H1 (cell line): Measurements from ENCODE around the gene DPP10. TPM values are rescaled to one million over a fixed set of nuclear protein-coding genes. Genes with fewer than 3 reads are reported as not detected.

Experiments used
- CTCF ChIA-PET: fragments of 300-600 bp; sonication (Branson Sonifier 250); formaldehyde crosslinking; loops from one replicate; lab custom pipeline; 2021; ENCODE audit not compliant: partially characterized antibody; lab: Charles Lee
- POLR2A ChIA-PET: fragments of 300-600 bp; sonication (Branson Sonifier 250); formaldehyde crosslinking; loops from one replicate; lab custom pipeline; 2021; ENCODE audit warnings: inconsistent platforms; ENCODE audit not compliant: partially characterized antibody; lab: Charles Lee
- DNase-seq, 2 experiments: peaks; one replicate each; pipeline versions ENCODE4 v3.0.0 to v3.0.0-alpha.2; 2010 to 2022; ENCODE audit warnings: low spot score in 2 of 2, low read depth in 1 of 2, mixed read lengths in 1 of 2
- FAIRE-seq: peaks from 2 replicates; lab custom pipeline; 2011; peaks lifted over from hg19 to GRCh38; lab: Jason Lieb, UNC
- H2AFZ ChIP-seq: 2 replicates; pipeline ENCODE4 v1.8.1; 2012; ENCODE audit warnings: low read length, inconsistent platforms
- H2AK5ac ChIP-seq: 2 replicates; pipeline ENCODE4 v1.6.1; 2013; ENCODE audit warnings: low read depth, low read length
- H2BK120ac ChIP-seq: replicated peaks from 2 replicates; pipeline ENCODE3; 2013; ENCODE audit warnings: low read depth, low read length, inconsistent platforms
- H2BK12ac ChIP-seq: 2 replicates; pipeline ENCODE4 v1.6.1; 2013; ENCODE audit warnings: low read depth, low read length
- H2BK15ac ChIP-seq: 2 replicates; pipeline ENCODE4 v1.6.1; 2013; ENCODE audit warnings: low read length
- H2BK20ac ChIP-seq: 2 replicates; pipeline ENCODE4 v1.6.1; 2013; ENCODE audit warnings: low read length
- H2BK5ac ChIP-seq: 2 replicates; pipeline ENCODE4 v1.6.1; 2013; ENCODE audit warnings: low read depth, low read length
- H3K14ac ChIP-seq: 2 replicates; pipeline ENCODE4 v1.6.1; 2013; ENCODE audit warnings: inconsistent platforms; ENCODE audit not compliant: insufficient read length
- H3K18ac ChIP-seq: 2 replicates; pipeline ENCODE4 v1.6.1; 2013; ENCODE audit warnings: low read length; ENCODE audit errors: extremely low read depth
- H3K23ac ChIP-seq: 2 replicates; pipeline ENCODE4 v1.6.1; 2013; ENCODE audit warnings: inconsistent platforms; ENCODE audit not compliant: insufficient read length
- H3K23me2 ChIP-seq: 2 replicates; pipeline ENCODE4 v1.6.1; 2013; ENCODE audit warnings: low read depth, low read length
- H3K27ac ChIP-seq: 2 replicates; pipeline ENCODE4 v1.6.1; 2011; ENCODE audit warnings: low read depth, low read length, inconsistent platforms
- H3K27me3 ChIP-seq, 4 experiments: replicated peaks in 1 of 4; 1 replicate in 1 of 4; 2 replicates in 3 of 4; pipeline versions ENCODE4 v1.6.1 to v1.8.1; 2011 to 2013; ENCODE audit warnings: low read length in 3 of 4, mild to moderate bottlenecking in 3 of 4, inconsistent platforms in 2 of 4, mixed read lengths in 2 of 4, moderate library complexity in 1 of 4; ENCODE audit not compliant: control insufficient read depth in 3 of 4, insufficient read depth in 3 of 4; ENCODE audit errors: extremely low read depth in 1 of 4
- H3K36me3 ChIP-seq, 4 experiments: 2 replicates each; pipeline versions ENCODE4 v1.6.1 to v1.8.1; 2011 to 2013; ENCODE audit warnings: mild to moderate bottlenecking in 4 of 4, low read length in 3 of 4, moderate library complexity in 2 of 4, control low read depth in 1 of 4, inconsistent platforms in 1 of 4; ENCODE audit not compliant: insufficient read depth in 4 of 4, control insufficient read depth in 2 of 4
- H3K4ac ChIP-seq: replicated peaks from 2 replicates; pipeline ENCODE3; 2013; ENCODE audit warnings: low read length, low read depth, mixed read lengths, inconsistent platforms; ENCODE audit not compliant: insufficient read length
- H3K4me1 ChIP-seq, 4 experiments: replicated peaks in 1 of 4; 1 replicate in 1 of 4; 2 replicates in 3 of 4; pipeline versions ENCODE4 v1.6.1 to v1.8.1; 2011 to 2013; ENCODE audit warnings: low read length in 3 of 4, inconsistent platforms in 2 of 4, mixed read lengths in 1 of 4; ENCODE audit not compliant: insufficient read depth in 4 of 4, control insufficient read depth in 3 of 4
- H3K4me2 ChIP-seq, 2 experiments: 2 replicates each; pipeline versions ENCODE4 v1.6.1 to v1.8.1; 2011 to 2013; ENCODE audit warnings: low read depth in 2 of 2, low read length in 2 of 2, control low read depth in 1 of 2, inconsistent platforms in 1 of 2, mild to moderate bottlenecking in 1 of 2; ENCODE audit not compliant: insufficient read depth in 1 of 2
- H3K4me3 ChIP-seq, 4 experiments: fragments of 200-600, 300-600 bp in 1 of 4; sonication (generic), shearing (Covaris generic), sonication (Bioruptor Twin) in 1 of 4; 2 replicates each; pipeline versions ENCODE4 v1.5.1 to v1.8.1; 2011 to 2016; ENCODE audit warnings: low read length in 4 of 4, low read depth in 3 of 4, control low read depth in 2 of 4, inconsistent platforms in 2 of 4, mild to moderate bottlenecking in 2 of 4, mixed read lengths in 1 of 4, moderate library complexity in 1 of 4; ENCODE audit not compliant: insufficient read depth in 2 of 4; ENCODE audit errors: extremely low read depth in 1 of 4
- H3K56ac ChIP-seq: replicated peaks from 2 replicates; pipeline ENCODE3; 2013; ENCODE audit warnings: low read depth, mild to moderate bottlenecking, mixed read lengths, low read length, inconsistent platforms; ENCODE audit not compliant: insufficient read length
- H3K79me1 ChIP-seq: 2 replicates; pipeline ENCODE4 v1.6.1; 2013; ENCODE audit warnings: low read depth, low read length, control low read depth
- H3K79me2 ChIP-seq, 2 experiments: 2 replicates each; pipeline versions ENCODE4 v1.6.1 to v1.8.1; 2012 to 2013; ENCODE audit warnings: low read length in 2 of 2, mild to moderate bottlenecking in 2 of 2, inconsistent platforms in 1 of 2; ENCODE audit not compliant: insufficient read depth in 2 of 2, control insufficient read depth in 1 of 2
- H3K9ac ChIP-seq, 4 experiments: replicated peaks in 1 of 4; 1 replicate in 1 of 4; 2 replicates in 3 of 4; pipeline versions ENCODE4 v1.6.1 to v1.8.1; 2011 to 2013; ENCODE audit warnings: low read depth in 3 of 4, low read length in 3 of 4, control low read depth in 2 of 4, mild to moderate bottlenecking in 2 of 4, moderate library complexity in 2 of 4, inconsistent platforms in 1 of 4; ENCODE audit errors: extremely low read depth in 1 of 4
- H3K9me3 ChIP-seq, 2 experiments: 2 replicates each; pipeline versions ENCODE4 v1.6.1 to v1.8.1; 2012 to 2013; ENCODE audit warnings: mild to moderate bottlenecking in 2 of 2, moderate library complexity in 2 of 2, control low read depth in 1 of 2, inconsistent platforms in 1 of 2, low read depth in 1 of 2, low read length in 1 of 2, mixed read lengths in 1 of 2; ENCODE audit not compliant: insufficient read depth in 2 of 2
- H4K20me1 ChIP-seq, 2 experiments: replicated peaks in 1 of 2; 2 replicates each; pipeline versions ENCODE3 to v1.8.1; 2011 to 2013; ENCODE audit warnings: inconsistent platforms in 2 of 2, low read length in 2 of 2, mild to moderate bottlenecking in 1 of 2; ENCODE audit not compliant: insufficient read depth in 2 of 2, control insufficient read depth in 1 of 2
- H4K5ac ChIP-seq: 2 replicates; pipeline ENCODE4 v1.6.1; 2013; ENCODE audit warnings: low read length, low read depth, mixed read lengths, inconsistent platforms; ENCODE audit not compliant: insufficient read length
- H4K8ac ChIP-seq: 2 replicates; pipeline ENCODE4 v1.8.0; 2013; ENCODE audit warnings: mild to moderate bottlenecking, moderate library complexity, low read length, inconsistent platforms; ENCODE audit not compliant: insufficient read depth; ENCODE audit errors: extremely low read depth
- H4K91ac ChIP-seq: replicated peaks from 2 replicates; pipeline ENCODE3; 2013; ENCODE audit warnings: low read length, mixed read lengths, inconsistent platforms; ENCODE audit not compliant: insufficient read length
- ATF2 ChIP-seq: IDR thresholded peaks from 2 replicates; pipeline ENCODE4 v1.6.1; 2012; ENCODE audit warnings: low read length, inconsistent platforms
- CEBPB ChIP-seq: IDR thresholded peaks from 2 replicates; pipeline ENCODE4 v1.6.1; 2012; ENCODE audit warnings: low read depth, low read length
- CTCF ChIP-seq, 3 experiments: IDR thresholded peaks; 1 replicate in 2 of 3; 2 replicates in 1 of 3; pipeline versions ENCODE4 v1.5.1 to v1.6.1; 2011; ENCODE audit warnings: low read length in 3 of 3, mild to moderate bottlenecking in 3 of 3, inconsistent platforms in 2 of 3, low read depth in 1 of 3, moderate library complexity in 1 of 3; ENCODE audit not compliant: insufficient read depth in 1 of 3; ENCODE audit errors: control extremely low read depth in 1 of 3
- E2F6 ChIP-seq: IDR thresholded peaks from 2 replicates; pipeline ENCODE4 v1.6.1; 2012; ENCODE audit warnings: inconsistent platforms
- EGR1 ChIP-seq: IDR thresholded peaks from 2 replicates; pipeline ENCODE4 v1.6.1; 2011; ENCODE audit warnings: low read depth, low read length, borderline replicate concordance
- JUN ChIP-seq: IDR thresholded peaks from 2 replicates; pipeline ENCODE4 v1.6.1; 2011; ENCODE audit warnings: low read depth, mild to moderate bottlenecking, improper control_type of control experiment, low read length
- SP2 ChIP-seq: IDR thresholded peaks from 2 replicates; pipeline ENCODE4 v1.6.1; 2012; ENCODE audit warnings: mild to moderate bottlenecking, low read length, inconsistent platforms
- TAF1 ChIP-seq: IDR thresholded peaks from 2 replicates; pipeline ENCODE4 v1.6.1; 2011; ENCODE audit warnings: mild to moderate bottlenecking, low read depth, low read length
- WGBS, 2 experiments: shearing (Covaris generic) in 1 of 2; methylation state at CpG; one replicate each; pipeline versions ENCODE4 v1.1.6 to v1.1.7; 2013 to 2015; ENCODE audit warnings: low lambda C conversion rate in 2 of 2, mixed read lengths in 2 of 2, inconsistent platforms in 1 of 2, low coverage in 1 of 2, missing lambda C conversion rate in 1 of 2; ENCODE audit not compliant: insufficient replicate concordance in 2 of 2, insufficient coverage in 1 of 2, insufficient read length in 1 of 2; ENCODE audit errors: extremely low coverage in 1 of 2, missing lambda C conversion rate in 1 of 2; 5-methylcytosine and 5-hydroxymethylcytosine counted together
- polyA plus RNA-seq, 7 experiments: library from polyadenylated mRNA; depleted of rRNA in 3 of 7; stranded (reverse) in 5 of 7; unstranded in 2 of 7; fragments of >200 nt in 5 of 7; fragments of 200-250 nt in 2 of 7; gene quantifications; 1 replicate in 5 of 7; 2 replicates in 1 of 7; 4 replicates in 1 of 7; pipeline versions ENCODE4 v1.2.1 to v1.2.3, GENCODE V29; 2011 to 2013; ENCODE audit warnings: missing spikeins in 2 of 7, mixed read lengths in 2 of 7
- total RNA-seq: library from RNA; stranded (reverse); fragmentation: NEBNext Ultra II Directional; extraction: Animal tissue kit (Norgen Biotek cat#: 25700); gene quantifications from 2 replicates; pipeline ENCODE4 v1.2.1, GENCODE V29; 2021
- TF ChIP-seq, protein P1 (sequence below): IDR thresholded peaks from 2 replicates; pipeline ENCODE4 v1.6.1; 2012; ENCODE audit warnings: inconsistent platforms

The DPP10 gene
- total and polyA plus RNA-seq, 2 of the 8 experiments (the other 6 are each of a cell fraction or from before 2014, with no cell fraction given) = 3.3 to 7.2 TPM

- 69% methylated on average over 2 of the region's 2 CpGs; no CpG with 5 or more reads in 1 of the 2 experiments for WGBS, 2 experiments
- H2AK5ac ChIP-seq = no peak overlapping the region
- H3K4me3 ChIP-seq = no peak overlapping the region
- H3K23me2 ChIP-seq = no peaks in the 10 kb centered on the region
- peaks cover 0 to 3% (median 1%) of the 10 kb centered on the region in 4 experiments; a peak in 2 of 8 replicates for H3K36me3 ChIP-seq
- POLR2A ChIA-PET = no interaction called here
- H3K9ac ChIP-seq = no peak overlapping the region
- no peak overlapping the region for H2BK5ac ChIP-seq
- H3K27me3 ChIP-seq = no peaks in the 10 kb centered on the region
- H4K20me1 ChIP-seq = no peaks in the 10 kb centered on the region
- no peak overlapping the region for H2BK120ac ChIP-seq
- H3K27ac ChIP-seq = no peak overlapping the region
- no peak overlapping the region for H3K4me2 ChIP-seq
- no peak for DNase-seq
- no peak overlapping the region for H3K56ac ChIP-seq
- no peaks in the 10 kb centered on the region for H3K79me2 ChIP-seq
- H2AFZ ChIP-seq = no peak overlapping the region
- no peak for FAIRE-seq
- no peak overlapping the region for H2BK20ac ChIP-seq
- no peak overlapping the region for H3K18ac ChIP-seq
- no peak overlapping the region for H3K23ac ChIP-seq
- H3K4me1 ChIP-seq = peaks cover 0 to 2% (median 0%) of the 10 kb centered on the region in 4 experiments; a peak in 2 of 7 replicates
- no peak overlapping the region for H2BK12ac ChIP-seq
- no peak overlapping the region for H4K8ac ChIP-seq
- no peak overlapping the region for H4K91ac ChIP-seq
- H3K14ac ChIP-seq = peak overlapping the region; percentile 17
- H3K9me3 ChIP-seq = peaks cover 11 to 17% of the 10 kb centered on the region in 2 experiments
- no peak overlapping the region for H2BK15ac ChIP-seq
- no peak overlapping the region for H3K4ac ChIP-seq
- no peak overlapping the region for H4K5ac ChIP-seq
- H3K79me1 ChIP-seq = no peaks in the 10 kb centered on the region
- CTCF ChIA-PET = interaction anchor here (0.6 to 1.6 kb wide), 7 partner anchors 9 to 874 kb away, joined by 3 to 5 read pairs (median 3); no protein-coding TSS in a partner anchor
- TF ChIP-seq CTCF (IDR thresholded peaks at IDR 0.05; ENCODE audit: control extremely low read depth in 1 of 3, insufficient read depth in 1 of 3, low read depth in 1 of 3, low read length in 3 of 3) (peak in 2 of 3 experiments; percentile 35 to 53; a peak in 3 of 4 replicates), CEBPB (no peak), JUN (no peak), ATF2 (no peak), SP2 (no peak), E2F6 (no peak), TAF1 (no peak), EGR1 (no peak)
- TF ChIP-seq, protein P1, sequence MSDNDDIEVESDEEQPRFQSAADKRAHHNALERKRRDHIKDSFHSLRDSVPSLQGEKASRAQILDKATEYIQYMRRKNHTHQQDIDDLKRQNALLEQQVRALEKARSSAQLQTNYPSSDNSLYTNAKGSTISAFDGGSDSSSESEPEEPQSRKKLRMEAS = no peak
These were observed 944.0 kb downstream of the DPP10 start for GRCh38 chr2:115386465-115386864.
